ENCODE data around the gene CBL.

DNA sequence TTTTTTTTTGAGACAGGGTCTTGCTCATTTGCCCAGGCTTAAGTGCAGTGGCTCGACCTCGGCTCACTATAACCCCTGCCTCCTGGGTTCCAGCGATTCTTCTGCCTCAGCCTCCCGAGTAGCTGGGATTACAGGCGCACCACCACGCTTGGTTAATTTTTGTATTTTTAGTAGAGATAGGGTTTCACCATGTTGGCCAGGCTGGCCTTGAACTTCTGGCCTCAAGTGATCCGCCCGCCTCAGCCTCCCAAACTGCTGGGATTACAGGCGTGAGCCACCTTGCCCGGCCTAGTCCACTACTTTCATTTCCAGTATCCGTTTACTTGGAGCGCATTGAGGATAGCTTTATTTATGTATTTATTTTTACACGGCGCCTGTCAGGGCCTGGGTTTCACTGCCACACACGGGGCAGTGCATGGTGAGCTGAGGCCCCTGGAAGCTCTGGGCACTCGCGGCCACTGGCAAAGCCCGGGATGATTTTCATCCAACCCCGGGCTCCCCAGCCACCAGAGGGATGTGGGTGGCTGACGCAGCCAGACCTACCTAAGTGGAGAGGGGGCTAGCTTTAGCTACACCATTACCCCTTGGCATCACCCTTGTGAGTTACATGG is 116.9 kb downstream of the CBL start:
- TF ChIP-seq, protein P1, sequence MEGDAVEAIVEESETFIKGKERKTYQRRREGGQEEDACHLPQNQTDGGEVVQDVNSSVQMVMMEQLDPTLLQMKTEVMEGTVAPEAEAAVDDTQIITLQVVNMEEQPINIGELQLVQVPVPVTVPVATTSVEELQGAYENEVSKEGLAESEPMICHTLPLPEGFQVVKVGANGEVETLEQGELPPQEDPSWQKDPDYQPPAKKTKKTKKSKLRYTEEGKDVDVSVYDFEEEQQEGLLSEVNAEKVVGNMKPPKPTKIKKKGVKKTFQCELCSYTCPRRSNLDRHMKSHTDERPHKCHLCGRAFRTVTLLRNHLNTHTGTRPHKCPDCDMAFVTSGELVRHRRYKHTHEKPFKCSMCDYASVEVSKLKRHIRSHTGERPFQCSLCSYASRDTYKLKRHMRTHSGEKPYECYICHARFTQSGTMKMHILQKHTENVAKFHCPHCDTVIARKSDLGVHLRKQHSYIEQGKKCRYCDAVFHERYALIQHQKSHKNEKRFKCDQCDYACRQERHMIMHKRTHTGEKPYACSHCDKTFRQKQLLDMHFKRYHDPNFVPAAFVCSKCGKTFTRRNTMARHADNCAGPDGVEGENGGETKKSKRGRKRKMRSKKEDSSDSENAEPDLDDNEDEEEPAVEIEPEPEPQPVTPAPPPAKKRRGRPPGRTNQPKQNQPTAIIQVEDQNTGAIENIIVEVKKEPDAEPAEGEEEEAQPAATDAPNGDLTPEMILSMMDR (conservative IDR thresholded peaks at IDR 0.05; ENCODE audit: low read depth in 2 of 2), result no peak
- TF ChIP-seq EZH2phosphoT487 (IDR thresholded peaks at IDR 0.05; ENCODE audit: unreplicated experiment) (no peak), EZH2 (IDR thresholded peaks at IDR 0.05; ENCODE audit: low read depth, unreplicated experiment) (no peak), ZNF114 (CRISPR knock-in tag; IDR thresholded peaks at IDR 0.05) (no peak), POLR2AphosphoS5 (IDR thresholded peaks at IDR 0.05; ENCODE audit: low read depth) (no peak), JUNB (IDR thresholded peaks at IDR 0.05; ENCODE audit: unreplicated experiment) (no peak), CREB1 (CRISPR knock-in tag; IDR thresholded peaks at IDR 0.05; ENCODE audit: low read depth) (no peak), STAT1 (IDR thresholded peaks at IDR 0.05; ENCODE audit: unreplicated experiment) (no peak), NANOG (IDR thresholded peaks at IDR 0.05; ENCODE audit: borderline replicate concordance) (no peak), ZNF331 (CRISPR knock-in tag; IDR thresholded peaks at IDR 0.05; ENCODE audit: low read depth) (no peak)
- TF ChIP-seq, protein P2, sequence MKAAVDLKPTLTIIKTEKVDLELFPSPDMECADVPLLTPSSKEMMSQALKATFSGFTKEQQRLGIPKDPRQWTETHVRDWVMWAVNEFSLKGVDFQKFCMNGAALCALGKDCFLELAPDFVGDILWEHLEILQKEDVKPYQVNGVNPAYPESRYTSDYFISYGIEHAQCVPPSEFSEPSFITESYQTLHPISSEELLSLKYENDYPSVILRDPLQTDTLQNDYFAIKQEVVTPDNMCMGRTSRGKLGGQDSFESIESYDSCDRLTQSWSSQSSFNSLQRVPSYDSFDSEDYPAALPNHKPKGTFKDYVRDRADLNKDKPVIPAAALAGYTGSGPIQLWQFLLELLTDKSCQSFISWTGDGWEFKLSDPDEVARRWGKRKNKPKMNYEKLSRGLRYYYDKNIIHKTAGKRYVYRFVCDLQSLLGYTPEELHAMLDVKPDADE (IDR thresholded peaks at IDR 0.05), result no peak
- TF ChIP-seq, protein P3, sequence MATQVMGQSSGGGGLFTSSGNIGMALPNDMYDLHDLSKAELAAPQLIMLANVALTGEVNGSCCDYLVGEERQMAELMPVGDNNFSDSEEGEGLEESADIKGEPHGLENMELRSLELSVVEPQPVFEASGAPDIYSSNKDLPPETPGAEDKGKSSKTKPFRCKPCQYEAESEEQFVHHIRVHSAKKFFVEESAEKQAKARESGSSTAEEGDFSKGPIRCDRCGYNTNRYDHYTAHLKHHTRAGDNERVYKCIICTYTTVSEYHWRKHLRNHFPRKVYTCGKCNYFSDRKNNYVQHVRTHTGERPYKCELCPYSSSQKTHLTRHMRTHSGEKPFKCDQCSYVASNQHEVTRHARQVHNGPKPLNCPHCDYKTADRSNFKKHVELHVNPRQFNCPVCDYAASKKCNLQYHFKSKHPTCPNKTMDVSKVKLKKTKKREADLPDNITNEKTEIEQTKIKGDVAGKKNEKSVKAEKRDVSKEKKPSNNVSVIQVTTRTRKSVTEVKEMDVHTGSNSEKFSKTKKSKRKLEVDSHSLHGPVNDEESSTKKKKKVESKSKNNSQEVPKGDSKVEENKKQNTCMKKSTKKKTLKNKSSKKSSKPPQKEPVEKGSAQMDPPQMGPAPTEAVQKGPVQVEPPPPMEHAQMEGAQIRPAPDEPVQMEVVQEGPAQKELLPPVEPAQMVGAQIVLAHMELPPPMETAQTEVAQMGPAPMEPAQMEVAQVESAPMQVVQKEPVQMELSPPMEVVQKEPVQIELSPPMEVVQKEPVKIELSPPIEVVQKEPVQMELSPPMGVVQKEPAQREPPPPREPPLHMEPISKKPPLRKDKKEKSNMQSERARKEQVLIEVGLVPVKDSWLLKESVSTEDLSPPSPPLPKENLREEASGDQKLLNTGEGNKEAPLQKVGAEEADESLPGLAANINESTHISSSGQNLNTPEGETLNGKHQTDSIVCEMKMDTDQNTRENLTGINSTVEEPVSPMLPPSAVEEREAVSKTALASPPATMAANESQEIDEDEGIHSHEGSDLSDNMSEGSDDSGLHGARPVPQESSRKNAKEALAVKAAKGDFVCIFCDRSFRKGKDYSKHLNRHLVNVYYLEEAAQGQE (IDR thresholded peaks at IDR 0.05; ENCODE audit: unreplicated experiment), result no peak

Measured in GM23338 (cell line).